Measurements from ENCODE around the gene KLHL12.

Gene KLHL12

DNA sequence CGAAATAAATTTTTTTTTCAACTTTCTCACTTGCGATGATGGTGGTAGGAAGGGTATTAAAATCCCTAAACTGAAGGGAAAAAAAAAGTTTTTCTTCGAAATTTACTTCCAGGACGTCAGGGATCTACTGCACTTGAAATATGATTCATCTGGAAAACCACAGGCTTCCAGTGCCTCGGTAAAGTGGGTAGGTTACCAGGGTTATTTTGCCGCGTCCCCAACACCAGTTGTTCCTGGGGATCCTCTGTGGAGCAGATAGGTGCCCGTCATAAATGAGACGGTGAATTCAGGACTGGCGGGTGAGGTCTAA, 38.9 kb downstream of the KLHL12 start:
- DNase-seq (ENCODE audit: low read depth in 3 of 3) = no peak

DNA sequence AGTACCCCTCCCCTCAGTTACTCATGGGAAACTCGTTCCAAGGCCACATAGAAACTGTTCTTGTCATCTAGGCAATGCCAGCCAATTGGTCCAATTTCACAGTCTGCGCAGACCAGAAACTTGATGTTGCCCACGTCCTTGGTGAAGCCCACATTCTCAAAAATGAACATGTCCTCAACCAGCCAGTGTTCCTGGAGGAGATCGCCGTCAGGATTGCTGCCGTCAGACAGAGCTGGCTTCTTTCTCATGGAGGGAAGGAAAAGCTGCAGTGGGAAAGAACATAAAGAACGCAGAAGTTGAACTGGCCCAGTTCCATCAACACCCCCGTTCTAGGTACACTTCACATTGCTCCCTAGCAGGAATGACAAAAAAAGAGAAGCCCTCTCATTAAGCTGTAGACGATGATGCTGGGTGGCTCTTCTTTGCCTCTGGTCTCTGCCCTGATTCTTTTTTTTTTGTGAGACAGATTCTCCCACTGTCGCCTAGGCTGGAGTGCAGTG, 46.0 kb downstream of the KLHL12 start:
- no peak for DNase-seq (ENCODE audit: low read depth in 3 of 3)

DNA sequence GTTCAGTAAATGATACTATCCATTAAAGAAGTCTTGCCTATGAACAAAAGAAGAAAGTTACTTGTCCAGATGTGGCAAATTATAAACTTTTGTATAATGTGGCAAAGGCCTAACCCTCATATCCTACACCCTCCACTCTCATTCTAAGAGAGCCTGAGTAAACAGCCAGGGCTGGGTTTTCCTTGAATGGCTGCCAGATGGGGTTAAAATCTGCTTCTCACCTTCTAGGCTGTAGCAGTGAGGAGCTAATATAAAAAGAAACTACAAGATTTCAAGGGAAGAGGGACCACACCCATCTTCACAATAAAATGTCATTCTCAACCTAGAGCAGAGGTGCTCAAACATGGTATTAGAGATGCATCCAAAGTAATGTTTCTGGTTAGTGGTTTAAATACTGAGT, 47.0 kb downstream of the KLHL12 start:
- DNase-seq (ENCODE audit: low read depth in 3 of 3) = no peak

GRCh38 chr1:202879128-202879527, 47.9 kb downstream of the KLHL12 start:
- no peak for DNase-seq (ENCODE audit: low read depth in 3 of 3)

DNA sequence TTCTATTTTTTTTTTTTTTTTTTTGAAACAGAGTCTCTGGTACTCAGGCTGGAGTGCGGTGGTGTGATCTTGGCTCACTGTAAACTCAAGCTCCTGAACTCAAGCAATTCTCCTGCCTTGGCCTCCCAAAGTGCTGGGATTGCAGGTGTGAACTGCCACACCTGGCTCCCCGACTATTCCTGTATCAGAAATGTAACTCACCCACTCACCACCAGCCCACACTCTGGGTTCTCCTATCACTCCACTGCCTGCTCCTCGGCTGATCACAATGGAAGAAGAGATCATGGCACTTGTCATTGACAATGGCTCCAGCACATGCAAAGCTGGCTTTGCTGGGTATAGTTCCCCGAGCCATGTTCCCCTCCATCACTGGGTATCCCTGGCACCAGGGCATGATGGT, 54.0 kb downstream of the KLHL12 start:
- no peak for DNase-seq (ENCODE audit: low read depth in 3 of 3)

DNA sequence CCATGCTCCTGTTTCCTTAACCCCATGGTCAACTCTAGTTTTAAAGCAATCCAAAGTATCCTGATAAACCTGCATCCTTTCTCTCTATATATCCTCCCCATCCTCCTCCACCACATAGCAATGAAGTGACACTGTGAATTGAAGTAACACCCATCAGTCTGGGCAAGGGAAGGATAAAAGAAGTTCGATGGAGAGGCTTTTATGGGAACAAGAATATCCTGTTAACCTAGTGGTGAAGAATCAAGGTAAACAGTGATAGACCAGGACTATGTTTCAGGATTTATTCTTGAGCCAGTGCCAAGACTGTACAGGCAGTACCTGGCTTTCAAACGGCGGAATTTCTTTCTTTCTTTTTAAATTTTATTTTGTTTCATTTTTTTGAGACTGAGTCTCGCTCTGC, 55.7 kb downstream of the KLHL12 start:
- DNase-seq (ENCODE audit: low read depth in 3 of 3) = no peak

GRCh38 chr1:202862679-202863560, 64.1 kb downstream of the KLHL12 start:
- no peak for DNase-seq (ENCODE audit: low read depth in 3 of 3)

GRCh38 chr1:202861420-202862132, 65.5 kb downstream of the KLHL12 start:
- DNase-seq (ENCODE audit: low read depth in 3 of 3) = no peak

GRCh38 chr1:202860744-202861419, 66.2 kb downstream of the KLHL12 start:
- peak in 1 of 3 experiments; percentile 12 for DNase-seq (ENCODE audit: low read depth in 3 of 3)

DNA sequence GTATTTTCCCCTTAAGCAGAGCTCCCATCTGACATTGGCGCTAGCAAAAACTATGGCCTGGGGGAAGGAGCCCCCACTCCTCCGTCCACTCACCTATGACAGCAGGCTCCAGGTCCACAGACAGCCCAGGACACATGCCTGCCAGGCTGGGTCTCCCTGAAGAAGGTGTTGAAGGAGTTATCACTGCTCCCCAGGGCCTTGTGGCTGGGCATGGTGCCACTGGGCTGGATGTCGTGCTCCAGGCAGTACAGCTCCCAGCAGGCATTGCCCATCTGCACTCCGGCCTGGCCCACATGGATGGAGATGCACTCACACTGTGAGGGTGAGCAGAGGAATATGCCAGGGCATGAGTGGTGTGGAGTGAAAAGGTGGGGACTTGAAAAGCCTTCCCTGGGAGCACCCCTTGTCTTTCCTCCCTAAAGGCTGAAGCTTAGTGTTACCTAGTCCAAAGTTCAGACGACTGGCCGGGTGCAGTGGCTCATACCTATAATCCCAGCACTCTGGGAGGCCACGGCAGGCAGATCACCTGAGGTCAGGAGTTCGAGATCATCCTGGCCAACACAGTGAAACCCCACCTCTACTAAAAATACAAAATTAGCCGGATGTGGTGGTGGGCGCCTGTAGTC, 68.1 kb downstream of the KLHL12 start:
- DNase-seq (ENCODE audit: low read depth in 3 of 3) = no peak

DNA sequence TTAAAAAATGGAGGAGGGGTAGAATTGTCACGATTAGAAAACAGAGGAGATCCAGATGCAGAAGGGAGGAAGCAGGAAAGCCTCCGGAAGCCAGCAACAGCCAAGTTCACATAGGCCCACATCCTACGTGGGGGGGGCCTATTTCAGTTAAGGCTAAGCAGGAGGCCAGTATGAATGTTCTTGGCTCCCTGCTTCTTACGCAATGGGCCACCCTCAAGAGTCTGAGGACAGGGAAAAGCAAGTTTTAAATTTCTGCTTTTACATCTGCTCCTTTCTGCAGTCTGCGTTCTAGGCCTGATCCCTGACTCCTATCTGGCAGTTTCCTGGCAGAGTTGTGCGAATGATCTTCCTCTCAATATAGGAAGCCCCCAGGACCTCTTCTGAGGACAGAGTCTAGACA, 68.7 kb downstream of the KLHL12 start:
- no peak for DNase-seq (ENCODE audit: low read depth in 3 of 3)

DNA sequence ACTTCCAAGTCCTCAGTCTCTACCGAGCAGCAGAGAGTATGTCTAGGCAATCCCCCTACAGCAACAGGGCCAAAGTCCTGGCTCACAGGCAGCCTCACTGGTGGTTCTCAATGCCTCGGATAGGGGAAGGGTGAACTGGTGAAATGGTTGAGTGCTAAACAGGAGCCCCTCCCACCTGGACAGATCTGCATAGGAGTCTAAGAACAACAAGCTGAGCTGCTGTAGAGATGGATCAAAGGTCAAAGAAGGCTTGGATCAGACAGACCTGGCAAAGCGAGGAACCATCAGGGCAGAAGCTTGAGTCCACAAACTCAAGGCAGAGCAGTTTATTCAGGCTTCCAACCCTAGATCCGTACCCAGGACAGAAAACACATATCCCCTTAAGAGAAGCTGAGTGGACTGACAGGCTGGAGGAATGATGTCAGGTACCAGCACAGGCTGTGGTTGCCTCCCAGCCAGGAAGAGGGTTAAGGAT, 69.9 kb downstream of the KLHL12 start:
- no peak for DNase-seq (ENCODE audit: low read depth in 3 of 3)

DNA sequence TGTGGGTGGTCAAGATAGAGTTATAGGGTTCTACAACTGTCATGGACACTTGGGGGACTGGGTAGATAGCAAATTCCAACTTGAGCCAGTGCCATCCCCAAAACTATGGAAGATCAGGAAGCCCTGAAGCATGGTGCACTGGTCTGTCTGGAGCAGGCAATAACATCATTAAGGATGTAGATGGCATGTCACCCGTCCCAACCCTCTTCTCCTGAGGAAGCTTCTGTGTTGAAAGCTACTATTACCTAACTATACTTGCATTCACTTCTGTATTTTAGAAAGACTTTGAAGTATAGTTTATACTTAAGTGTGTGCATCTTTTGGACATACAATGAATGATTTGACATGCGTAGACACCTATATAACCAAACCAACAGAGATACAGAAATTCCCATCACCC, 71.0 kb downstream of the KLHL12 start:
- no peak for DNase-seq (ENCODE audit: low read depth in 3 of 3)

DNA sequence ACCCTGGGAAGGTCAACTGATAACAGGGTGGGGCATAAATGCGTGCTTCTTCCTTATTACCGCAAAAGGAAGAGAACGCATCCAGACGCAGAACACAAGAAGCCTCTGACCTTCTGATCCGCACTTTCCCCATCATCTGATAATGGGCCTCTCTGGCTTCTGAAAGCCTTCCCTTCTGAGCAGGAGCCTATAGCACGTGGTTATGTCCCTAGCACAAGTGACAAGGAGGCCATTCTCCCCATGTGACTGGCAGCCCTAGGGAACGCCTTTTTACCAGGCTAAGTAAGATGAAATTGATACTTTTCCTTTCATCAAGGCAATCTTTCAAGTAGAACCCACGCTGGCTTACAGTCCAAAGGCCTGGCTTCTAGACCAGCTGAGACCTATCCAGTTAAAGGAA, 72.2 kb downstream of the KLHL12 start:
- no peak for DNase-seq (ENCODE audit: low read depth in 3 of 3)

- DNase-seq (ENCODE audit: low read depth in 3 of 3) = no peak
Measured at GRCh38 chr1:202852163-202852904, 74.7 kb downstream of the KLHL12 start.

- DNase-seq (ENCODE audit: low read depth in 3 of 3) = no peak
Measured at GRCh38 chr1:202850593-202851362, 76.3 kb downstream of the KLHL12 start.

DNA sequence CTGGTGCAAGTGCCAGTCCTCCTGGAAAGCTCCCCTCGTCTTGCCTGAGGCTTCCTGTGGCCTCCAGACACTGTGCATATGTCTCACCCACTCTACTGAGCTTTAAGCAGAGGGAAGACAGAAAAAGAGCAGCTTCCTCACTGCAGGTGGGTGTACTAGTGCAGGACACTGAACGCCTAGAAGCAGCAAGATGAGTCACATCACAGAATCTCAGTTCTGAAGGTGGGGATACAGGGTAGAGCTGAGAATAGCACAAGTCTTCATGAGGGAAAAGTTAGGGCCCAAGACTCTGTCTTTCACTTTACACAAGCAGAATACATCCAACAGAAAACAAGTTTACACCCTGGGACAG, 78.9 kb downstream of the KLHL12 start:
- DNase-seq (ENCODE audit: low read depth in 3 of 3) = no peak

DNA sequence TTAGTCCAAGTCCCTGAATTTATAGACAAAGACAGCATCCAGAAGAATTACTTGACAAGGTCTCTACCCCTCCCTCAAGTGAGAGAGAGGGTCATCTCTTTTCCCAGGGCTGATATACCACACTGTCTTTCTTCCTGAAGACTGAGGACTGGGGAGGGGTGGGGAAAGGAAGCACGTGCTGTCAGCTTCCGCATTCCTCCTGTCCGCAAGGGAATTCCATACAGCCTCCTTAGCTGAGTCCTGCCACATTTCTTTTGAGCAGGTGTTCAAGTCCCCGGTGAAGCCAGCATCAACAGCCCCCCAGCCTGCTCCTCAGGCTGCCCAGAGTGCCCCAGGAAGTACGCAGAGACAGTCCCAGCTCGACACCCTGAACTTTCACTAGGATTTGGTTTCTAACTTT, 82.1 kb downstream of the KLHL12 start:
- DNase-seq (ENCODE audit: low read depth in 3 of 3) = no peak

GRCh38 chr1:202844259-202844658, 82.8 kb downstream of the KLHL12 start:
- DNase-seq (ENCODE audit: low read depth in 3 of 3) = no peak

DNA sequence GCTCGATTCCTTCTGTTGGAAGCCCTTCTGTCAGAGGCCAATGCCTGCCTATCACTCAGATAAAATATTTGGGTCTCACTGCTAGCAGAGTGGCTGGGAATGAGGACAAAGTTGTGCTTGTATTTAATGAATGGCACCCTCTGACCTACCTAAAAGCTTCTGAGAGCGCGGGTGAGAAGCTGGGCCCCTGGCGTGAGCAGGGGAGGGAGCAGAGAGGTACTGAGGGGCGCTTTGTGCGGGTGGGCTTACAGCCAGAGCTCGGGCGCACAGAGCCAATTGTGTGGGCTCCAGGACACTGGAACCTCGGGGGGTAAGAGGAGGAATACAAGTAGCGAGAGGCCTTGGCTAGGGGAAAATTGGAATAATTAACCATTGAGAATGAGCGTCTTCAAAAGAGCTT, 84.0 kb downstream of the KLHL12 start:
- no peak for DNase-seq (ENCODE audit: low read depth in 3 of 3)

Measured in stimulated activated CD4-positive, alpha-beta T cell treated with anti-CD3 and anti-CD28 coated beads, TNF-alpha, amount 100 ng/mL, for 4 hours (primary cell).